Upper lobe of left lung (tissue), 4 donors: ENCODE data around the gene SLCO3A1.

Experiments
- POLR2A ChIP-seq, 4 donors: fragments of 450-650 bp; IDR thresholded peaks; one replicate each; pipeline ENCODE4 v1.5.1; 2016 to 2017; ENCODE audit warnings: antibody characterized with exemption in 4 of 4, mild to moderate bottlenecking in 2 of 4
- POLR2AphosphoS5 ChIP-seq, 2 donors: sonication (generic); formaldehyde crosslinking; IDR thresholded peaks; one replicate each; pipeline ENCODE4 v1.5.1; 2017; ENCODE audit warnings: antibody characterized with exemption in 2 of 2
- TF ChIP-seq, protein P1 (sequence below), 6 experiments: fragments of 450-650 bp in 4 of 6; fragments of 200-600 bp in 2 of 6; sonication (generic) in 2 of 6; IDR thresholded peaks; one replicate each; pipeline ENCODE4 v1.5.1; 2016 to 2019; ENCODE audit warnings: antibody characterized with exemption in 6 of 6

- no peak for TF ChIP-seq POLR2A (IDR thresholded peaks at IDR 0.05)
- TF ChIP-seq, protein P1, sequence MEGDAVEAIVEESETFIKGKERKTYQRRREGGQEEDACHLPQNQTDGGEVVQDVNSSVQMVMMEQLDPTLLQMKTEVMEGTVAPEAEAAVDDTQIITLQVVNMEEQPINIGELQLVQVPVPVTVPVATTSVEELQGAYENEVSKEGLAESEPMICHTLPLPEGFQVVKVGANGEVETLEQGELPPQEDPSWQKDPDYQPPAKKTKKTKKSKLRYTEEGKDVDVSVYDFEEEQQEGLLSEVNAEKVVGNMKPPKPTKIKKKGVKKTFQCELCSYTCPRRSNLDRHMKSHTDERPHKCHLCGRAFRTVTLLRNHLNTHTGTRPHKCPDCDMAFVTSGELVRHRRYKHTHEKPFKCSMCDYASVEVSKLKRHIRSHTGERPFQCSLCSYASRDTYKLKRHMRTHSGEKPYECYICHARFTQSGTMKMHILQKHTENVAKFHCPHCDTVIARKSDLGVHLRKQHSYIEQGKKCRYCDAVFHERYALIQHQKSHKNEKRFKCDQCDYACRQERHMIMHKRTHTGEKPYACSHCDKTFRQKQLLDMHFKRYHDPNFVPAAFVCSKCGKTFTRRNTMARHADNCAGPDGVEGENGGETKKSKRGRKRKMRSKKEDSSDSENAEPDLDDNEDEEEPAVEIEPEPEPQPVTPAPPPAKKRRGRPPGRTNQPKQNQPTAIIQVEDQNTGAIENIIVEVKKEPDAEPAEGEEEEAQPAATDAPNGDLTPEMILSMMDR (IDR thresholded peaks at IDR 0.05) = no peak
- no peak for TF ChIP-seq POLR2AphosphoS5 (IDR thresholded peaks at IDR 0.05)
Measured at GRCh38 chr15:92014281-92015030, 160.9 kb downstream of the SLCO3A1 start.
